Body of pancreas (tissue), 4 donors: ENCODE results near the gene LTC4S. TPM values are rescaled to one million over a fixed set of nuclear protein-coding genes. Genes with fewer than 3 reads are reported as not detected.
A peak's percentile ranks its signal among the peaks of the same experiment; 100 is the strongest.

Experiments
- ATAC-seq: fragments of 150-250 bp; one replicate; pipeline ENCODE4 v1.9.1; 2016
- DNase-seq, 4 donors: peaks; one replicate each; pipeline ENCODE4 v3.0.0-alpha.2; 2019
- H3K27ac ChIP-seq, 4 donors: fragments of 200-600 bp; sonication (generic); 1 replicate in 3 of 4; 2 replicates in 1 of 4; pipeline versions ENCODE4 v1.5.1 to v1.6.1; 2016 to 2019; ENCODE audit warnings: mild to moderate bottlenecking in 1 of 4, mixed read lengths in 1 of 4, moderate library complexity in 1 of 4
- H3K27me3 ChIP-seq, 2 donors: fragments of 200-600 bp; sonication (generic); one replicate each; pipeline ENCODE4 v1.6.0; 2016; ENCODE audit warnings: mild to moderate bottlenecking in 1 of 2
- H3K36me3 ChIP-seq, 2 donors: fragments of 200-600 bp; sonication (generic); replicated peaks in 1 of 2; 2 replicates each; pipeline ENCODE4 v1.5.1; 2016; ENCODE audit warnings: low read depth in 2 of 2; ENCODE audit not compliant: insufficient read depth in 1 of 2
- H3K4me1 ChIP-seq: fragments of 200-600 bp; sonication (generic); one replicate; pipeline ENCODE4 v1.6.0; 2016
- H3K4me3 ChIP-seq, 2 donors: fragments of 200-600 bp; sonication (generic); 1 replicate in 1 of 2; 2 replicates in 1 of 2; pipeline ENCODE4 v1.5.1; 2016 to 2019
- H3K9me3 ChIP-seq, 3 donors: fragments of 200-600 bp; sonication (generic); 1 replicate in 2 of 3; 2 replicates in 1 of 3; pipeline ENCODE4 v1.5.1; 2016
- CTCF ChIP-seq, 7 experiments: fragments of 450-650 bp in 4 of 7; fragments of 200-600 bp in 3 of 7; sonication (generic) in 3 of 7; IDR thresholded peaks; one replicate each; pipeline ENCODE4 v1.5.1; 2016 to 2019; ENCODE audit warnings: antibody characterized with exemption in 7 of 7
- POLR2A ChIP-seq, 3 donors: fragments of 450-650 bp; IDR thresholded peaks; one replicate each; pipeline ENCODE4 v1.6.1; 2016; ENCODE audit warnings: antibody characterized with exemption in 3 of 3, mild to moderate bottlenecking in 2 of 3
- WGBS, 2 donors: methylation state at CpG; one replicate each; pipeline ENCODE4 v1.1.5; 2017; 5-methylcytosine and 5-hydroxymethylcytosine counted together
- intact Hi-C: fragments of 100-400 bp; cut with DNase I; formaldehyde crosslinking; loops from one replicate; pipeline ENCODE4 v1.15.1; 2023
- total RNA-seq, 2 donors: library from RNA; depleted of rRNA; stranded (reverse); fragments of >200 nt; gene quantifications; one replicate each; pipeline ENCODE4 v1.1.0, GENCODE V29; 2016

Gene LTC4S
- total RNA-seq, 2 donors from 2014 or later: 10.6 to 16.2 TPM

DNA sequence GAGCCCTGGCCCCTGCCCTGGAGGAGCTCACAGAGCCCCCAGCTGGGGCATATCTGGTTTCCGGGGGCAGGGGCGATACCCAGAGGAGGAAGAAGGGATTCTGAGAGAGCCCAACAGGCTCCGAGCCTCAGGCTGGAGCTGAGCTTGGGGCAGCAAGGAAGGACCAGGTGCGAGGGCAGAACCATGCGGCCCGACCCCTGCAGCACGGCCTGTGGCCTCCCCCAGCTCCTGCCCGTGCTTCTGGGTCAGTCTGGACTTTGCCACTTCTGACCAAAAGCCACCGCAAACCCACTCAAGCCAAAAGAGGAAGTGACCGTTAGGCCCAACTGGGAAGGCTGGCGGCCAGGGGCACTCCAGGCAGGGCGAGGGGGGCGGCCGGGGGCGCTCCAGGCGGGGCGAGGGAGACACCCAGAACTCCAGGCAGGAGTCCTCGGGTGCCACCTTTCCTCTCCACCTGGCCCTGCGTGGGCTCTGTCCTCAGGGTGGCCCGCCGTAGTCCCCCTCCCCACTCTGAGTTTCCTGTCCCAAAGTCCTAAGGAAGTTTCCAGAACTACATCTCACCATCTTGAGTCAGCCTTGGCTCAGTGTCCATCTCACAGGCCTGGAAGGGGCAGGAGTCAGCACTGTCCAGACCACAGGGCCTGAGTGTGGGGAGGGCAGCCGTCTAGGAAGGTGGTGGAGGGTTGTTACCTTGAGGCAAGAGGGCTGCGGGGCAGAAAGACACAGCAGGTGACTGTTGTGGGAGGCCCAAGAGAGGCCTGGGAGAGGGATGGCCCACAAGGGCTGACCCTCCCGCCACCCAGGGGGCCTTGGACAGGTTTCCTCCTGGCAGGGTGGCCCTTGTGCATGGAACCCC, 946 bp upstream of the LTC4S start:
- ATAC-seq: no peak
- Histone ChIP-seq H3K4me1 (peaks cover 50% of the 10 kb centered on the region), H3K27me3 (no peaks in the 10 kb centered on the region), H3K9me3 (no peaks in the 10 kb centered on the region), H3K27ac (peak overlapping the region; percentile 32 to 87 (median 74)), H3K36me3 (no peaks in the 10 kb centered on the region), H3K4me3 (no peak overlapping the region)
- no peak for DNase-seq
- no peak for TF ChIP-seq POLR2A (IDR thresholded peaks at IDR 0.05)
- WGBS, 2 donors: 62 to 83% methylated on average over 2 to 21 of the region's 24 CpGs
- intact Hi-C loops: no loop called here

- peaks cover 50% of the 10 kb centered on the region for H3K4me1 ChIP-seq
- ATAC-seq (no peak), DNase-seq (no peak)
- peaks cover 0 to 5% of the 10 kb centered on the region in 2 donors for H3K36me3 ChIP-seq
- no peak for TF ChIP-seq POLR2A (IDR thresholded peaks at IDR 0.05)
- no peak for TF ChIP-seq CTCF (IDR thresholded peaks at IDR 0.05)
- H3K4me3 ChIP-seq: no peak overlapping the region
- H3K9me3 ChIP-seq: no peaks in the 10 kb centered on the region
- H3K27ac ChIP-seq: peak overlapping the region in 3 of 4 donors; percentile 65 to 87 (median 82)
- intact Hi-C loops: no loop called here
- no peaks in the 10 kb centered on the region for H3K27me3 ChIP-seq
- 78 to 83% methylated on average over 3 of the region's 3 CpGs for WGBS, 2 donors
Observed at GRCh38 chr5:179794171-179794570, 385 bp downstream of the LTC4S start.

DNA sequence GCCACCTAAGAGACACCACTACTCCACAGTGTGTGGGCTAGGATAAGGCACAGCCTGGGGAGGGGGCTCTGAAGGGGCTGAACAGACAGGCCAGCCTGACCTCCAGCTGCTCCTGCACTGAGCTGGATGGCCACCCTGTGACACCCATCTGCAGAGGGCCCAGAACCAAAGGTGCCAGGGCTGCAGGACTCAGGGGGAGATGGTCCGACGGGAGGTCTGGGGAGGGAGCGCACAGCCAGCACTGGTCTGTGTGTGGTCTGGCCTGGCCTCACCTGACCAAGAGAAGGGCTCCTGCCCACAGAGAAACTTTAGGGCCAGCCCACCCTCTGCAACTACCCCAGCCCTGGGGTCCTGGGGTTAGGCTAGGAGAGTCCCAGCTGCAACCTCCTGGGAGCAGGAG, 789 bp downstream of the LTC4S start:
- ATAC-seq (no peak), DNase-seq (peak in 1 of 4 donors; percentile 17)
- intact Hi-C loops: no loop called here
- Histone ChIP-seq H3K36me3 (peaks cover 0 to 9% of the 10 kb centered on the region in 2 donors), H3K4me1 (peaks cover 50% of the 10 kb centered on the region), H3K27ac (peak overlapping the region in 2 of 4 donors; percentile 82 to 87), H3K4me3 (no peak overlapping the region), H3K27me3 (no peaks in the 10 kb centered on the region), H3K9me3 (no peaks in the 10 kb centered on the region)
- TF ChIP-seq CTCF (IDR thresholded peaks at IDR 0.05) (no peak), POLR2A (IDR thresholded peaks at IDR 0.05) (no peak)
- 90% methylated on average over 3 of the region's 3 CpGs; no CpG with 5 or more reads in 1 of the 2 donors for WGBS, 2 donors

DNA sequence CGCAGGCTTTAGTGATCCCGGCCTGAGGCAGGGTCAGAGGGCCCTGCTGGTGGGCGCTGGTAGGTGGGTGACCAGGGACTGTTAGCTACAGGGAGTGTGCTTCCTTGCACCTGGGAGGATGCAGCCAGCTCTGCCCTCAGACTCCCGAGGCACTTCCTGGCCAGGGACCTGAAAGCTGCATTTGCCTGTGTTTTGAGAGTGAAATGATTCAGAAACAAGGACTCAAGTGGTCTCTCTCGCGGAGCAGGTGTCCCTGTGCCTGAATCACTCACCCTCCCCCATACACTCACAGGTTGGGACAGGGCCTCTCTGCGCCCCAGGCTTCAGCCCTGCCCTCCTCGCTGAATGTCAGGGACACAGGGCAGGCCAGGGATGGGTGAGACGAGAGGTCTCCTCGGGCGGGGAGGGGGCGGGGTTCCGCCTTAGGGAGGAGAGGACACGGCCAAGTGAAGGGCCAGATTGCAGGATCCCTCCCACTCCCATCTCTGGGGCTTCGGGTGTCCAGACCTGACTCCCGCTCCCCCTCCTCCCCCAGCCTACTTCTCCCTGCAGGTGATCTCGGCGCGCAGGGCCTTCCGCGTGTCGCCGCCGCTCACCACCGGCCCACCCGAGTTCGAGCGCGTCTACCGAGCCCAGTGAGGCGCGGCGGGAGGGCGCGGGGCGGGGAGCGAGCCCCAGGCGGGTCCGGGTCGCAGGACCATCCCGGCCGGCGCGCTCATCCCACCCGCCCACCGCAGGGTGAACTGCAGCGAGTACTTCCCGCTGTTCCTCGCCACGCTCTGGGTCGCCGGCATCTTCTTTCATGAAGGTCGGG, 1.5 kb downstream of the LTC4S start:
- DNase-seq (peak; percentile 33 to 45 (median 44)), ATAC-seq (peak; percentile 2)
- peak overlapping the region; percentile 82 to 95 (median 87) for H3K27ac ChIP-seq
- no peaks in the 10 kb centered on the region for H3K27me3 ChIP-seq
- TF ChIP-seq POLR2A (IDR thresholded peaks at IDR 0.05) (no peak), CTCF (IDR thresholded peaks at IDR 0.05) (no peak)
- no peaks in the 10 kb centered on the region for H3K9me3 ChIP-seq
- H3K4me3 ChIP-seq: peak overlapping the region; percentile 5 to 33
- intact Hi-C loops: no loop called here
- peaks cover 0 to 14% of the 10 kb centered on the region in 2 donors for H3K36me3 ChIP-seq
- 5 to 21% methylated on average over 6 to 53 of the region's 53 CpGs for WGBS, 2 donors
- H3K4me1 ChIP-seq: peaks cover 50% of the 10 kb centered on the region
